ENCODE results near the gene ISG20L2. TPM values are rescaled to one million over a fixed set of nuclear protein-coding genes. Genes with fewer than 3 reads are reported as not detected.

The ISG20L2 gene
- total RNA-seq, 2 experiments from 2014 or later = 56.3 to 58.8 TPM

DNA sequence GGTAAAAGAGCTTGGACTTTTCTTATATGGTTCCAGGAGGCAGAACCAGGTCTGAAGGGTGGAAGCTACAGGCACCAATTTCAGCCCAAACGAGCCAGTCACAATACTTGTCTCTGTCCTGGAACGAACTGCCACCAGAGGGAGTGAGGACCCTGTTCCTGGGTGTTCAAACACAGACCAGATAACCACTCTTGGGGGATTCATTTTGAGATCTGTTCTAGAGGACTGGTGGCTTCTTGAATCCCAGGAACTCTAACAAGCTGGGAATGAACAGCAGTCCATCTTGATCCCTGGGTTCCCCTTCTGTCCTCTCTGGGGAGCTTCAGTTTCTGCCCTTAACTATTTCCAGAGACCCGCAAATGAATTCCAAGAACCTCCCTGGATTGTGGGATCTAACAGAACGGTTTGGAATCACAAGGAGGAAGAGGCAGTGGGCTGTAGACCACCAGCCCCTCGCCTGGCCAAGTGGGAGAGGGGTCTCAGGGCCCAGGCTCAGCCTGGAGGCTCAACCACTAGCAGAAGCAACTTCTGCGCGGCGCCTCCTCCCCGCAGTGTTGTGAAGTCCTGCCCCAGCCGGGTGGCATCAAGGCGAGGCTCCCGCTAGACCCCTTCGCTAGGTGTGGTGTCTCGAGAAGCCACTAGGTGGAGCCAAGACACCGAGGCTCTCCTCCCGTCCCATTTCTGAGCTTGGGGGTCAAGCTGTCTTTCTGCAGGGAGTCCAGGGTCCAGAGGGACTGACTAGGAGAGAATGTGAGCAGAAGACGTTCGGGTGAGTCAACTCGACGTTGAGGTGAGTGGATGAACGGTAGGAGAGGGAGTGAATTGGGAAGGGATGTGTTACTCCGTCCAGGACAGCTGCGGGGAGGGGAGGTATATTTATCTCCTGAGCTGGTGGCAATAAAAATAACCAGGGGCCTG is 39.3 kb downstream of the ISG20L2 start:
- ChIA-PET CTCF (interaction anchor here (0.6 to 19.7 kb wide), 53 partner anchors 10 to 446 kb away, joined by 3 to 543 read pairs (median 4); partner anchors contain the start of genes CRABP2, INSRR, ISG20L2 and METTL25B), POLR2A (interaction anchor here (0.7 to 2.1 kb wide), 5 partner anchors 12 to 171 kb away, joined by 3 to 16 read pairs (median 5); partner anchors contain the start of genes ISG20L2 and METTL25B)
- Mint-ChIP-seq H3K36me3 (ENCODE audit: low read depth) (no peaks in the 10 kb centered on the region), H3K27ac (no peak overlapping the region), H3K27me3 (ENCODE audit: low read depth) (peaks cover 55% of the 10 kb centered on the region), H3K9me3 (ENCODE audit: insufficient read depth) (no peaks in the 10 kb centered on the region), H3K4me3 (no peak overlapping the region), H3K4me1 (ENCODE audit: low read depth) (peaks cover 36% of the 10 kb centered on the region)
- ATAC-seq (peak; percentile 97), DNase-seq (peak; percentile 83)

DNA sequence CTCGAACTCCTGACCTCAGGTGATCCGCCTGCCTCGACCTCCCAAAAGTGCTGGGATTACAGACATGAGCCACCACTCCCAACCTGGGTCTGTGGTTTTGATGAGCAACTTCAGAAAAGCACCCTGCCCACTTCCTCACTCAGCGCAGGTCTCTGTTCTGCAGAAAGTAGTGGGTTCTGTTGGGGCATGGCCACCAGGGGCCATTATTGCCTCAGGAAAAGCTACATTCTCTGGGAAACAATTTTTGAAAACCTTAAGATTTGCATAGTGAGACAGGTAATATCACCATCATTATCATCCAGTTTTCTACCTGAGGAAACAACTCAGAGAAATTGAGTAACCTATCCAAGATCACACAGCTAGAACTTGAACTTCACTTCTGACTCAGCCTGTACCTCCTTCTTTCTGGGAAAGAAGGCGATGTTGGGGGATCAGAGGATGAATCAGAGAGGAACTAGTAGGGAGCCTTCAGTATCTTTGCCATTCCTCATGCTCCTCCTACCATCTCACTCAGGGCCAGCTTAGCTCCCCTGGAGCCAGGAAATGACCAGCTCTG is 44.3 kb downstream of the ISG20L2 start:
- peak; percentile 66 for DNase-seq
- Mint-ChIP-seq H3K9me3 (ENCODE audit: insufficient read depth) (no peaks in the 10 kb centered on the region), H3K4me3 (no peak overlapping the region), H3K27me3 (ENCODE audit: low read depth) (peaks cover 41% of the 10 kb centered on the region), H3K36me3 (ENCODE audit: low read depth) (no peaks in the 10 kb centered on the region), H3K4me1 (ENCODE audit: low read depth) (peaks cover 21% of the 10 kb centered on the region), H3K27ac (peak overlapping the region; percentile 25)
- POLR2A ChIA-PET = no interaction called here
- CTCF ChIA-PET = interaction anchor here (0.6 to 19.7 kb wide), 15 partner anchors 9 to 733 kb away, joined by 3 to 543 read pairs (median 6); partner anchors contain the start of genes CRABP2, ISG20L2 and METTL25B
- ATAC-seq = peak; percentile 80

DNA sequence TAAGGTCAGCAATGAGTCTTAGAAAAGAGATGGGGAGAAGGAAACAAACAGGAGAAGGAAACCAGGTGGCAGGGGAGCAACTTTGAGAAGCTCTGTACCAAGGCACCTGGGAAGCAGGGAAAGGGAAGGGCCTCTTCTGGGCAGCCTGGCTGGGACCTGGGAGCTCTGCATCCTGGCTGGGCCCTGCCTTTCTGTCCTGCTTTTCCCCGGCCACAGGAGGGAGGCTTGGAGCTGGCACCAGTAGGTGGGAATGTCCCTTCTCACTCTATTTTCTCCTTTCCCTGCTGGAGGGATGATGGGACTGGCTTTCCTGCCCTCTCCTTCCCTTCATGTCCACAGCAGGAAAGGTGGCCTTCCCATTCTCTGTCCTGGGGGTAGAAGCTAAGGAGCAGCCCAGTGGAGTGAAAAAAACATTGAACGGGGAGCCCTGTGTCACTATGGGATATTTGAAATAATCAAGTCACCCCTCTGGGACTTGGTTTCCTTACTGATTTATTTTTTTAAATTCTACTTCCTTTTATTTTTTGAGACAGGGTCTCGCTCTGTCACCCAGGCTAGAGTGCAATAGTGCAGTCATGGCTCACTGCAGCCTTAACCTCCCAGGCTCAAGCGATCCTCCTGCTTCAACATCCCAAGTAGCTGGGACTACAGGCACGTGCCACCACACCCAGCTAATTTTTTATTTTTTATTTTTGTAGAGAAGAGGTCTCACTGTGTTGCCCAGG is 46.2 kb downstream of the ISG20L2 start:
- POLR2A ChIA-PET = interaction anchor here (1.6 kb wide), 1 partner anchor 46 kb away, joined by 5 read pairs; the partner anchor contains the start of genes ISG20L2 and METTL25B
- ATAC-seq = no peak

DNA sequence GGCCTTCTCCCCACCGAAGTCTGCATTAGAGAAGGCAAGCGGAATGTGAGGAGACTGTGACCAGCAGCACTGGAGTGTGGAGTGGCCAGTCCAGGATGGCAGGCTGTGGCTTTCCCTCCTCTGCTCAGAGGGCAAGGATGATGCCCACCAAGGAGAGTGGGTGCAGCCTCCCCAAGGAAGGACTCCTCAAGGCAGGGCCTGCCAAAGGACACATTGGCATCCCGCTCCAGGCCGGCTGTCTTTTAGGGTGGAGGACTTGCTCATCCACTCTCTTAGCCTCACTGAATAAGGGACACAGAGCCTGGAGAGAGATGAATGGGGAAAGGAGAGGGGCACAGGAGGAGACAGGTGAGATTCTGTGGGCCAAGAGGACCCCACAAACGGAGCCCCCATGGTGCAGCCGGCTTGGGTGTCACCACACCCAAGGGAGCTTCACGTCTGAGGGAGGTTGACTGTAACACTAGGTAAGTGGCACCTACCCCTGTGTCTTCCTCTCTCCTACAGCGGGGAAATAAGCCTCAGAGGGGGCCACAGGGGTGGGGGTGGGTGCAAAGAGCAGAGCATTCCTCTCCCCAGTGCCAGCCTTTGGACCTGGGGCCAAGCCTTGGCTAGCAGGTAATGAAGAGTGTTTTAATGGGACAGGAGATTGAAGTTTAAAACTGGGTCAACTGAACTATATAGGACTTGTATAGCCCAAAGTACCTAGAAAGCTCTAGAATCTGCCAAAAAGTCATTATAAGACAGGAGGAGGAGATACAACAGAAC is 47.2 kb downstream of the ISG20L2 start:
- CTCF ChIA-PET = interaction anchor here (0.7 to 19.7 kb wide), 7 partner anchors 9 to 210 kb away, joined by 3 to 543 read pairs (median 21); partner anchors contain the start of genes ISG20L2 and METTL25B
- POLR2A ChIA-PET = interaction anchor here (1.6 kb wide), 1 partner anchor 47 kb away, joined by 5 read pairs; the partner anchor contains the start of genes ISG20L2 and METTL25B

More for the DNA sequence above, 46.2 kb downstream of the ISG20L2 start:
- Mint-ChIP-seq H3K4me3 (no peak overlapping the region), H3K4me1 (ENCODE audit: low read depth) (peaks cover 31% of the 10 kb centered on the region), H3K27me3 (ENCODE audit: low read depth) (peaks cover 46% of the 10 kb centered on the region), H3K27ac (no peak overlapping the region), H3K36me3 (ENCODE audit: low read depth) (no peaks in the 10 kb centered on the region), H3K9me3 (ENCODE audit: insufficient read depth) (no peaks in the 10 kb centered on the region)
- no peak for DNase-seq
- CTCF ChIA-PET = interaction anchor here (0.7 to 19.7 kb wide), 5 partner anchors 8 to 55 kb away, joined by 3 to 543 read pairs (median 69); partner anchors contain the start of genes ISG20L2 and METTL25B

DNA sequence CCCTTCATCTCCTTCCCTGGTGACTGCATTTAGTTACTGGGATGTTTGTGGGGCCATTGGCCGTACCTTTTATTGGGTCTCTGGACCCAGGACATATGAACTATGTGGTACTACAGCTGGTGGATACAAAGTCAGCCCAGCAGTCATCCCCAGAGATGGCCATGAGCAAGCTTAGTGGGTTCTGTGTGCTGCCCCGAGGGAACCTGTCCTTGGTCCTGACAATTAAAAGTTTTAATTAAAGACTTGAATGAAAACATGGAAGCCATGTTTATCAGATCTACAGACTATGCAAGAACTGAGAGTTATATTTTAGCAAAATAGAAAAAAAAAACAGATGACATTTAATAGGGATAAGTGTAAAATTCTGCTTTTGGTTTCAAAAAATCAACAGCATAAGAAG is 48.5 kb downstream of the ISG20L2 start:
- H3K27me3 Mint-ChIP-seq (ENCODE audit: low read depth) = peaks cover 58% of the 10 kb centered on the region
- no peaks in the 10 kb centered on the region for H3K36me3 Mint-ChIP-seq (ENCODE audit: low read depth)
- no peak overlapping the region for H3K4me3 Mint-ChIP-seq
- ChIA-PET POLR2A (interaction anchor here (0.6 kb wide), 1 partner anchor 27 kb away, joined by 3 read pairs; no protein-coding TSS in a partner anchor), CTCF (interaction anchor here (0.6 to 19.7 kb wide), 7 partner anchors 10 to 211 kb away, joined by 3 to 543 read pairs (median 35); partner anchors contain the start of genes CRABP2, ISG20L2 and METTL25B)
- DNase-seq (no peak), ATAC-seq (no peak)
- H3K9me3 Mint-ChIP-seq (ENCODE audit: insufficient read depth) = no peaks in the 10 kb centered on the region
- peaks cover 35% of the 10 kb centered on the region for H3K4me1 Mint-ChIP-seq (ENCODE audit: low read depth)
- no peak overlapping the region for H3K27ac Mint-ChIP-seq

More for the DNA sequence above, 47.2 kb downstream of the ISG20L2 start:
- Mint-ChIP-seq H3K27me3 (ENCODE audit: low read depth) (peaks cover 50% of the 10 kb centered on the region), H3K4me1 (ENCODE audit: low read depth) (peaks cover 35% of the 10 kb centered on the region), H3K4me3 (no peak overlapping the region), H3K9me3 (ENCODE audit: insufficient read depth) (no peaks in the 10 kb centered on the region), H3K27ac (no peak overlapping the region), H3K36me3 (ENCODE audit: low read depth) (no peaks in the 10 kb centered on the region)
- ATAC-seq (no peak), DNase-seq (no peak)

DNA sequence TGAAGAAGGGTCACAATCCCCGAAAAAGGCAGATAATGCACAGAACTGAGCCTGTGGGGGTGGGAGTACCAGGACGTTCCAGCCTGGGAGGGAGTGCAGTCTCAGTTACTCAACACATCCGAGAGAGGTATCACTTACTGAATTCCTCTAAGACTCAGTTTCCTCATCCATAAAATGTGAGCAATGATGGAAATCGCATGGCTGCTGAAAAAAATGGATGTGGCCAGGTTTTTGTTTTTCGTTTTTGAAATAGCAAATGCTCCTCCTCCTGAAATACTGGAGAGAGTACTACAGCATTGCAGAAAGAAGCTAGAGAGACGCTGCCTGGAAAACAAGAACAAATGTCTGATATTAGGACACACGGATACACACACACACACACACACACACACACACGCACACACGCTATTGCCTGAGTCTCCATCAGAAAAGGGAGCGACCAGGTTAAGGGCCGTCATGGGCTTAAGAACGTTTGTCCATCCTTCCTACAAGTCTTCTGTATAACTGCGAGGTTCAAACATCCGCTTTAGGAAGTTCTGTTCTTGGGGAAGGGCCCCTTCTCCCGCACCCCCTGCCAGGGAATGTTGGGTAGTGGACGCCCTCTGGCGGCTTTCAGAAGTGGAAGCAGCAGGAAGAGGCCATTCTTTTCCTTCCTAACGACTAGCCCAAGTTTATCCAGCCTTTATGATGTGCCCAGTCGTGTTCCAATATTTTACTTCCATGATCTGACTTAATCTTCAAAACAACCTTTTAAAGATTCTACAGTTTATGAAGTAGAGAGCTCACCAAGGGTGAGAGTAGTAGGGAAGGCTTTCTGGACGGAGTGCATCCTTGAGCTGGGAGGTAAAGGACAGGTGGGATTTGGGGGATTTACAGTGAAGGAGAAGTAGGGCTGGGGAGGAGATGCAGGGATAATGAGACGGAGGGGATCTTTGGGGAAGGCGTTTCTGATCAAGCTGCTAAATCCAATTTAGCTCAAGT is 50.7 kb downstream of the ISG20L2 start:
- ATAC-seq = peak; percentile 43
- H3K27ac Mint-ChIP-seq = no peak overlapping the region
- no peaks in the 10 kb centered on the region for H3K36me3 Mint-ChIP-seq (ENCODE audit: low read depth)
- peaks cover 16% of the 10 kb centered on the region for H3K4me1 Mint-ChIP-seq (ENCODE audit: low read depth)
- no peak overlapping the region for H3K4me3 Mint-ChIP-seq
- ChIA-PET CTCF (interaction anchor here (0.7 to 19.7 kb wide), 21 partner anchors 9 to 292 kb away, joined by 3 to 543 read pairs (median 5); partner anchors contain the start of genes ISG20L2, METTL25B and NTRK1), POLR2A (interaction anchor here (1.2 kb wide), 1 partner anchor 23 kb away, joined by 4 read pairs; no protein-coding TSS in a partner anchor)
- H3K9me3 Mint-ChIP-seq (ENCODE audit: insufficient read depth) = no peaks in the 10 kb centered on the region
- DNase-seq = peak; percentile 41
- H3K27me3 Mint-ChIP-seq (ENCODE audit: low read depth) = peaks cover 69% of the 10 kb centered on the region

DNA sequence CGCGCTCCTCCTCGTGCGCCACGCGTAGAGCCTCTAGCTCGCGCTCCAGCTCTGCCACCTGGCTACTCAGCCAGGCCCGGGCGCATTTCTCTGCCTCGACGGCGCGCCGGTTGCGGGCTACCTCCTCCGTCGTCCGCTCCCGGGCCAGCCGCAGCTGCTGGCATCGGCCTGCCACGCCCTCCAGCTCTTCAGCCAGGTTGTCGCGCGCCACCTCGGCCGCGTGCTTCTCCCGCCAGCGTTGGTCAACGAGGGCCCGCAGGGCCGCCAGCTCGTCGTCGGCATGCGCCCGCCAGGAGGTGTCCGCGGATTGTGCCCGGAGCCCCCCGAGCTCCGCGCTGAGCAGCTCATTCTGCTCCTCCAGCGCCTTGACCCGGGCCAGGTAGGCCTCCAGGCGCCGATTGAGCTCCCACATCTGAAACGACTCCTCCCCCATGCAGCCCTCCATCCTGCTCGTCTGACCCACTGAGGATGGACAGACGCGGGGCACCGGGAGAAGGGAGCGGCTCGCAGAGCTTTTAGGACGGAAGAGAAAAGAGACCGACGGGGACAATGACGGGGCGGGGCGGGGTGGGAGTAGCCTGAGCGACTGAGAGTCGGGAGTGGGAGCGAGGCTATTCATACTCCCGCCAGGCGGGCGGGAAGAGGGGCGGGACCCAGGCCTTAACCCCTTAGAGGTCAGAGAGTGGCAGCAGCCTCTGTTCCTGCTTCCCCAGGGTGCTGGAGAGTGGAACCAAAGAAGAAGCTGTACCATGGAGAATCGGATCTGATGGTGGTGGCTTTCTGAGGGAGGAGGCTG is 51.5 kb downstream of the ISG20L2 start, which contains the start of gene NES:
Gene NES (minus strand): TSS at position 588 of the 796 bp plus-strand sequence. CDS start 143 bp downstream, at position 445.
- POLR2A ChIA-PET = interaction anchor here (1.2 to 1.5 kb wide), 2 partner anchors 22 to 30 kb away, joined by 4 to 5 read pairs; no protein-coding TSS in a partner anchor
- DNase-seq (no peak), ATAC-seq (peak; percentile 28)
- H3K9me3 Mint-ChIP-seq (ENCODE audit: insufficient read depth) = no peaks in the 10 kb centered on the region
- no peaks in the 10 kb centered on the region for H3K36me3 Mint-ChIP-seq (ENCODE audit: low read depth)
- H3K27ac Mint-ChIP-seq = no peak within 1 kb of the TSS
- CTCF ChIA-PET = interaction anchor here (0.7 to 19.7 kb wide), 16 partner anchors 11 to 291 kb away, joined by 3 to 543 read pairs (median 5); partner anchors contain the start of genes CRABP2, HAPLN2, ISG20L2 and METTL25B
- H3K27me3 Mint-ChIP-seq (ENCODE audit: low read depth) = peaks cover 74% of the 10 kb centered on the region
- H3K4me3 Mint-ChIP-seq = no peak within 1 kb of the TSS
- H3K4me1 Mint-ChIP-seq (ENCODE audit: low read depth) = peaks cover 16% of the 10 kb centered on the region

DNA sequence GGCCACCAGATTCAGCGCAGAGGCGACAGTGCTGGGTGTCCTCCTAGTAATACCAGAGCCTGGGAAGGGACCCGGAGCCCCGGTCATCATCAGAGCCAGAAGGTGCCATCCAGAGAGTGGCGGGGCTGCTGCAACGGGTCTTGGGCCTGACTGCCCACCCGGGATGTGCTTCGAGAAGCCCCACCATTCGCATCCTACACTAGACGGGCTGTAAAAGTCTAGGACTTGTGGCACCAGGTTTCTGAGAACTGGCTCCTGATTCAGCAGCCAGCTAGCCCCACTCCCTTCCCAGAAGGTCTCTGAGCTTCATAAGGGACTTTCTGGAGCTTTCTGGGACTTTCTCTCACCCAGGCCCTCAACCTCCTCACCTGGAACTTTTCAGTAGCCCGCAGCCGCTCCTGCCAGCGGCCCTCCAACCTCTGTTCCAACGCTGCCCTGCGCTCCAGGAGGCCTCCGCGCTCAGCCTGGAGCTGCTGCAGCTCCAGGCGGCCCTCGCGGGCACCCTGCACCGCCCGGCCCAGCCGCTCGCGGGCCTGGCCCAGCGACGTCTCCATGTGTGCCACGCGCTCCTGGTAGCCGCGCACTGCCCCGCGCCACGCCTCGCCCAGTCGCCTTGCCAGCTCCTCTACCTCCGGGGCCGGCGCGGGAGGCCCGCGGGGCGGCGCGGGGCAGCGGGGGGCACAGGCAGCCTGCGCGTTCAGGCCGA is 52.3 kb downstream of the ISG20L2 start:
- peaks cover 73% of the 10 kb centered on the region for H3K27me3 Mint-ChIP-seq (ENCODE audit: low read depth)
- H3K4me1 Mint-ChIP-seq (ENCODE audit: low read depth) = peaks cover 16% of the 10 kb centered on the region
- H3K36me3 Mint-ChIP-seq (ENCODE audit: low read depth) = no peaks in the 10 kb centered on the region
- H3K27ac Mint-ChIP-seq = no peak overlapping the region
- ChIA-PET CTCF (interaction anchor here (0.8 to 19.7 kb wide), 13 partner anchors 11 to 291 kb away, joined by 3 to 543 read pairs (median 5); partner anchors contain the start of genes CRABP2, HAPLN2, ISG20L2 and METTL25B), POLR2A (interaction anchor here (1.5 kb wide), 1 partner anchor 30 kb away, joined by 5 read pairs; no protein-coding TSS in a partner anchor)
- DNase-seq (no peak), ATAC-seq (no peak)
- no peak overlapping the region for H3K4me3 Mint-ChIP-seq
- no peaks in the 10 kb centered on the region for H3K9me3 Mint-ChIP-seq (ENCODE audit: insufficient read depth)
